HepG2 (cell line): ENCODE measurements around the gene DEUP1. TPM values are rescaled to one million over a fixed set of nuclear protein-coding genes. Genes with fewer than 3 reads are reported as not detected.

Experiments
- ATAC-seq: fragments of 200-7000 bp; cut with Tn5 transposase; 3 replicates; pipeline ENCODE4 v1.9.1; 2020; ENCODE audit warnings: mild to moderate bottlenecking, moderate library complexity
- BruUV-seq: library from RNA; stranded (reverse); fragments of 400-500 nt; replicated peaks from 2 replicates; lab custom pipeline; 2021; lab: Mats Ljungman, UMichigan
- CTCF ChIA-PET: fragments of 300-600 bp; formaldehyde crosslinking; extraction: SDS; loops from one replicate; lab custom pipeline; 2021; ENCODE audit warnings: low total read pairs, inconsistent platforms, low intra/inter-chr PET ratio; lab: Yijun Ruan, JAX
- POLR2A ChIA-PET: fragments of 350-600 bp; sonication (Branson Sonifier 250); formaldehyde crosslinking; loops from one replicate; lab custom pipeline; 2020; ENCODE audit warnings: antibody characterized with exemption, inconsistent platforms; lab: Yijun Ruan, JAX
- DNase-seq: peaks from one replicate; pipeline ENCODE4 v3.0.0-alpha.2; 2015; ENCODE audit warnings: low spot score
- FAIRE-seq: peaks from 3 replicates; lab custom pipeline; 2011; peaks lifted over from hg19 to GRCh38; lab: Jason Lieb, UNC
- H2AFZ ChIP-seq: one replicate; pipeline ENCODE4 v1.6.1; 2011; ENCODE audit warnings: low read length, inconsistent platforms
- H3K27ac ChIP-seq: fragments of 300-600 bp; 3 replicates; pipeline ENCODE4 v1.8.0; 2011; ENCODE audit warnings: mixed run types, mild to moderate bottlenecking, mixed read lengths, low read length, inconsistent platforms; ENCODE audit not compliant: insufficient read depth; ENCODE audit errors: extremely low read length
- H3K27me3 ChIP-seq, 2 experiments: fragments of 200-600 bp in 1 of 2; 2 replicates in 1 of 2; 3 replicates in 1 of 2; pipeline versions ENCODE4 v1.6.0 to v1.8.0; 2011; ENCODE audit warnings: low read length in 2 of 2, mild to moderate bottlenecking in 2 of 2, moderate library complexity in 2 of 2, inconsistent platforms in 1 of 2; ENCODE audit not compliant: insufficient read depth in 2 of 2, control insufficient read depth in 1 of 2
- H3K36me3 ChIP-seq, 2 experiments: fragments of 200-600 bp in 1 of 2; replicated peaks in 1 of 2; 2 replicates in 1 of 2; 3 replicates in 1 of 2; pipeline versions ENCODE4 v1.5.1 to v1.8.0; 2011; ENCODE audit warnings: low read length in 2 of 2, inconsistent platforms in 1 of 2; ENCODE audit not compliant: insufficient read depth in 2 of 2, control insufficient read depth in 1 of 2
- H3K4me1 ChIP-seq: 2 replicates; pipeline ENCODE4 v1.5.1; 2012; ENCODE audit warnings: low read length, inconsistent platforms; ENCODE audit not compliant: insufficient read depth
- H3K4me2 ChIP-seq: 2 replicates; pipeline ENCODE4 v1.6.0; 2011; ENCODE audit warnings: low read depth, low read length, inconsistent platforms
- H3K4me3 ChIP-seq, 3 experiments: fragments of 200-600 bp in 1 of 3; sonication (generic), shearing (Covaris generic) in 1 of 3; replicated peaks in 1 of 3; 2 replicates each; pipeline ENCODE4 v1.5.1; 2011 to 2016; ENCODE audit warnings: low read length in 3 of 3, inconsistent platforms in 2 of 3, low read depth in 2 of 3, mild to moderate bottlenecking in 2 of 3, control low read depth in 1 of 3, mixed read lengths in 1 of 3; ENCODE audit not compliant: insufficient read depth in 1 of 3
- H3K79me2 ChIP-seq: one replicate; pipeline ENCODE4 v1.6.1; 2011; ENCODE audit warnings: low read length, inconsistent platforms; ENCODE audit not compliant: insufficient read depth
- H3K9ac ChIP-seq: 2 replicates; pipeline ENCODE4 v1.6.0; 2011; ENCODE audit warnings: mild to moderate bottlenecking, low read depth, low read length, inconsistent platforms; ENCODE audit not compliant: insufficient read depth
- H3K9me3 ChIP-seq: 2 replicates; pipeline ENCODE4 v1.5.1; 2012; ENCODE audit warnings: mild to moderate bottlenecking, low read length
- H4K20me1 ChIP-seq: 2 replicates; pipeline ENCODE4 v1.6.0; 2011; ENCODE audit warnings: inconsistent platforms, mild to moderate bottlenecking, low read length, moderate library complexity; ENCODE audit not compliant: insufficient read depth
- ARNT ChIP-seq: fragments of 450-650 bp; IDR thresholded peaks from 2 replicates; pipeline ENCODE4 v1.6.1; 2017
- HBP1 ChIP-seq: IDR thresholded peaks from 2 replicates; pipeline ENCODE4 v1.6.1; 2016; ENCODE audit warnings: low read depth, control low read depth
- HOXA7 ChIP-seq: sonication (generic); formaldehyde crosslinking; IDR thresholded peaks from 2 replicates; pipeline ENCODE4 v1.8.1; 2022; ENCODE audit warnings: mild to moderate bottlenecking, missing genetic modification reagents, moderate library complexity
- MIER2 ChIP-seq: IDR thresholded peaks from 2 replicates; pipeline ENCODE4 v1.6.1; 2016; ENCODE audit warnings: missing biosample characterization, missing genetic modification reagents
- MTF2 ChIP-seq: sonication (generic); formaldehyde crosslinking; IDR thresholded peaks from 2 replicates; pipeline ENCODE4 v1.5.0; 2020; ENCODE audit warnings: missing genetic modification reagents, borderline replicate concordance
- MXI1 ChIP-seq: IDR thresholded peaks from 3 replicates; pipeline ENCODE4 v1.6.1; 2012; ENCODE audit warnings: low read depth, low read length, inconsistent platforms, borderline replicate concordance
- NFYC ChIP-seq: IDR thresholded peaks from 2 replicates; pipeline ENCODE4 v1.6.1; 2016; ENCODE audit warnings: missing genetic modification reagents, missing compliant biosample characterization
- PCBP1 ChIP-seq: fragments of 200-400 bp; formaldehyde crosslinking; IDR thresholded peaks from 2 replicates; pipeline ENCODE4 v1.6.1; 2017; ENCODE audit warnings: mild to moderate bottlenecking, low read depth, low read length, borderline replicate concordance
- RBAK ChIP-seq: sonication (generic); formaldehyde crosslinking; IDR thresholded peaks from 2 replicates; pipeline ENCODE4 v1.5.1; 2020; ENCODE audit warnings: mild to moderate bottlenecking, missing genetic modification reagents
- SP140L ChIP-seq: sonication (generic); formaldehyde crosslinking; IDR thresholded peaks from 2 replicates; pipeline ENCODE4 v1.4.0; 2020; ENCODE audit warnings: missing genetic modification reagents, borderline replicate concordance
- STAT6 ChIP-seq: sonication (generic); formaldehyde crosslinking; IDR thresholded peaks from 2 replicates; pipeline ENCODE4 v1.4.0; 2020; ENCODE audit warnings: missing genetic modification reagents, mild to moderate bottlenecking, borderline replicate concordance
- TARDBP ChIP-seq: sonication (generic); formaldehyde crosslinking; IDR thresholded peaks from 2 replicates; pipeline ENCODE4 v1.8.0; 2022; ENCODE audit warnings: mild to moderate bottlenecking, missing genetic modification reagents
- ZMYM4 ChIP-seq: sonication (generic); formaldehyde crosslinking; IDR thresholded peaks from 2 replicates; pipeline ENCODE4 v1.8.1; 2023; ENCODE audit warnings: mild to moderate bottlenecking, missing genetic modification reagents
- ZNF557 ChIP-seq: sonication (generic); formaldehyde crosslinking; IDR thresholded peaks from 2 replicates; pipeline ENCODE4 v1.4.0; 2020; ENCODE audit warnings: missing genetic modification reagents
- ZNF562 ChIP-seq: sonication (generic); formaldehyde crosslinking; IDR thresholded peaks from 2 replicates; pipeline ENCODE4 v1.8.0; 2022; ENCODE audit warnings: missing genetic modification reagents, borderline replicate concordance
- ZNF614 ChIP-seq: IDR thresholded peaks from 2 replicates; pipeline ENCODE4 v1.6.1; 2018; ENCODE audit warnings: missing biosample characterization, missing genetic modification reagents, inconsistent platforms, borderline replicate concordance
- ZNF709 ChIP-seq: sonication (generic); formaldehyde crosslinking; IDR thresholded peaks from 2 replicates; pipeline ENCODE4 v1.5.0; 2020; ENCODE audit warnings: mild to moderate bottlenecking, missing genetic modification reagents
- ZNF781 ChIP-seq: sonication (generic); formaldehyde crosslinking; IDR thresholded peaks from 2 replicates; pipeline ENCODE4 v1.5.1; 2020; ENCODE audit warnings: borderline replicate concordance, mild to moderate bottlenecking, missing genetic modification reagents; ENCODE audit errors: not compliant biosample characterization
- WGBS: methylation state at CpG from one replicate; pipeline ENCODE4 v1.1.6; 2017; ENCODE audit warnings: low lambda C conversion rate; 5-methylcytosine and 5-hydroxymethylcytosine counted together
- in situ Hi-C: cut with HindIII; loops from 2 replicates; pipeline ENCODE4 v1.10.0; 2017; ENCODE audit warnings: low pct_unique_long_range_greater_than_20kb; ENCODE audit not compliant: extremely low pct_ligation_motif_present
- intact Hi-C: fragments of 100-400 bp; cut with micrococcal nuclease; formaldehyde crosslinking; loops from one replicate; pipeline ENCODE4 v1.10.0; 2022; ENCODE audit not compliant: unreplicated experiment
- polyA plus RNA-seq, 8 experiments: library from polyadenylated mRNA; depleted of rRNA in 3 of 8; stranded (reverse) in 7 of 8; unstranded in 1 of 8; fragments of >200 nt; fragmentation: Illumina TruSeq in 4 of 8; extraction: Trizol in 4 of 8; gene quantifications; 2 replicates each; pipeline versions ENCODE4 v1.2.1 to v1.2.3, GENCODE V29; 2011 to 2016; ENCODE audit warnings: low read depth in 4 of 8, missing spikeins in 1 of 8, mixed read lengths in 1 of 8; ENCODE audit not compliant: insufficient read depth in 1 of 8
- total RNA-seq, 5 experiments: library from RNA; depleted of rRNA; stranded (reverse); fragments of >200 nt; fragmentation: Illumina TruSeq; extraction: Trizol; gene quantifications; 2 replicates each; pipeline ENCODE4 v1.2.3, GENCODE V29; 2016; ENCODE audit warnings: low read depth in 1 of 5

The DEUP1 gene
- total and polyA plus RNA-seq, 2 of the 13 experiments (the other 11 are each of a cell fraction or from before 2014, with no cell fraction given), result not detected

- Histone ChIP-seq H3K27me3 (no peaks in the 10 kb centered on the region), H4K20me1 (no peaks in the 10 kb centered on the region), H3K4me2 (no peak overlapping the region), H3K4me1 (no peaks in the 10 kb centered on the region), H3K79me2 (no peaks in the 10 kb centered on the region), H3K9ac (no peak overlapping the region), H3K9me3 (no peaks in the 10 kb centered on the region), H3K36me3 (no peaks in the 10 kb centered on the region), H2AFZ (no peak overlapping the region), H3K4me3 (no peak overlapping the region), H3K27ac (no peak overlapping the region)
- no peak for TF ChIP-seq HBP1
- TF ChIP-seq ZNF709 (CRISPR knock-in tag), result no peak
- TF ChIP-seq SP140L (CRISPR knock-in tag), result no peak
- no peak for TF ChIP-seq MTF2 (CRISPR knock-in tag)
- TF ChIP-seq ZNF557 (CRISPR knock-in tag), result no peak
- TF ChIP-seq NFYC (CRISPR knock-in tag), result no peak
- TF ChIP-seq MXI1, result no peak
- TF ChIP-seq ZMYM4 (CRISPR knock-in tag), result no peak
- in situ Hi-C loops (no loop called here), intact Hi-C loops (loop anchor here (1.0 kb wide), 1 partner anchor 190 kb away; no protein-coding TSS in a partner anchor)
- ATAC-seq (no peak), FAIRE-seq (no peak), DNase-seq (no peak)
- CTCF ChIA-PET, result no interaction called here
- 33% methylated on average over 6 of the region's 6 CpGs for WGBS
- POLR2A ChIA-PET, result no interaction called here
- no TSS peak for BruUV-seq
These were observed 20.3 kb downstream of the DEUP1 start for GRCh38 chr11:93350835-93351234.

- H2AFZ ChIP-seq, result no peak overlapping the region
- ChIA-PET POLR2A (no interaction called here), CTCF (no interaction called here)
- no peaks in the 10 kb centered on the region for H4K20me1 ChIP-seq
- no peaks in the 10 kb centered on the region for H3K79me2 ChIP-seq
- intact Hi-C loops (no loop called here), in situ Hi-C loops (no loop called here)
- no peaks in the 10 kb centered on the region for H3K36me3 ChIP-seq
- H3K27ac ChIP-seq, result no peak overlapping the region
- ATAC-seq (no peak), DNase-seq (no peak), FAIRE-seq (no peak)
- H3K4me1 ChIP-seq, result no peaks in the 10 kb centered on the region
- WGBS, result 0% methylated on average over 1 of the region's 1 CpG
- no peaks in the 10 kb centered on the region for H3K9me3 ChIP-seq
- no peak overlapping the region for H3K4me2 ChIP-seq
- no peak overlapping the region for H3K9ac ChIP-seq
- no TSS peak for BruUV-seq
- no peak overlapping the region for H3K4me3 ChIP-seq
- H3K27me3 ChIP-seq, result no peaks in the 10 kb centered on the region
- TF ChIP-seq STAT6, result no peak
- no peak for TF ChIP-seq ZNF781
- no peak for TF ChIP-seq TARDBP (CRISPR knock-in tag)
- TF ChIP-seq ZNF614 (CRISPR knock-in tag), result no peak
- TF ChIP-seq MIER2, result no peak
- TF ChIP-seq ZNF562 (CRISPR knock-in tag), result no peak
- TF ChIP-seq HOXA7 (CRISPR knock-in tag), result no peak
- TF ChIP-seq ARNT, result no peak
- no peak for TF ChIP-seq RBAK (CRISPR knock-in tag)
- no peak for TF ChIP-seq PCBP1
These were observed 28.9 kb downstream of the DEUP1 start for GRCh38 chr11:93359396-93359795.
